OCI-M2 (cell line): ENCODE results near the gene BMP6.

Source experiments
- DNase-seq: peaks from one replicate; lab custom pipeline; 2025; ENCODE audit not compliant: unreplicated experiment; lab: John Stamatoyannopoulos, UW

The BMP6 gene

GRCh38 chr6:7747016-7747415, 21.1 kb downstream of the BMP6 start:
- no peak for DNase-seq

GRCh38 chr6:7747433-7747832, 21.5 kb downstream of the BMP6 start:
- no peak for DNase-seq

GRCh38 chr6:7747901-7748504, 22.1 kb downstream of the BMP6 start:
- no peak for DNase-seq

- DNase-seq = no peak
Observed at GRCh38 chr6:7749478-7749877, 23.6 kb downstream of the BMP6 start.

- no peak for DNase-seq
Observed at GRCh38 chr6:7750197-7750596, 24.3 kb downstream of the BMP6 start.

- DNase-seq = no peak
Observed at GRCh38 chr6:7758456-7758855, 32.6 kb downstream of the BMP6 start.

- no peak for DNase-seq
Observed at GRCh38 chr6:7759320-7759719, 33.4 kb downstream of the BMP6 start.

- DNase-seq = no peak
Observed at GRCh38 chr6:7761051-7761450, 35.2 kb downstream of the BMP6 start.

- no peak for DNase-seq
Observed at GRCh38 chr6:7762760-7763159, 36.9 kb downstream of the BMP6 start.

GRCh38 chr6:7763881-7764280, 38.0 kb downstream of the BMP6 start:
- no peak for DNase-seq

GRCh38 chr6:7765575-7766325, 39.9 kb downstream of the BMP6 start:
- DNase-seq = no peak

- DNase-seq = no peak
Observed at GRCh38 chr6:7769702-7770101, 43.8 kb downstream of the BMP6 start.

GRCh38 chr6:7770111-7770510, 44.2 kb downstream of the BMP6 start:
- no peak for DNase-seq

GRCh38 chr6:7770601-7771000, 44.7 kb downstream of the BMP6 start:
- no peak for DNase-seq

- DNase-seq = no peak
Observed at GRCh38 chr6:7773322-7773721, 47.4 kb downstream of the BMP6 start.

- no peak for DNase-seq
Observed at GRCh38 chr6:7773914-7774313, 48.0 kb downstream of the BMP6 start.

- no peak for DNase-seq
Observed at GRCh38 chr6:7776509-7776908, 50.6 kb downstream of the BMP6 start.

GRCh38 chr6:7777074-7777473, 51.2 kb downstream of the BMP6 start:
- DNase-seq = no peak

- DNase-seq = no peak
Observed at GRCh38 chr6:7781240-7781639, 55.3 kb downstream of the BMP6 start.

- no peak for DNase-seq
Observed at GRCh38 chr6:7784248-7784647, 58.3 kb downstream of the BMP6 start.

- no peak for DNase-seq
Observed at GRCh38 chr6:7784706-7785105, 58.8 kb downstream of the BMP6 start.

- no peak for DNase-seq
Observed at GRCh38 chr6:7785243-7786035, 59.5 kb downstream of the BMP6 start.
